ENCODE data around the gene TMEM88.
"Not testable (repeated sequence)": the region's sequence is repeated elsewhere in the genome, so short reads cannot be mapped to it uniquely, and the experiment has no call there.

TMEM88 gene

DNA sequence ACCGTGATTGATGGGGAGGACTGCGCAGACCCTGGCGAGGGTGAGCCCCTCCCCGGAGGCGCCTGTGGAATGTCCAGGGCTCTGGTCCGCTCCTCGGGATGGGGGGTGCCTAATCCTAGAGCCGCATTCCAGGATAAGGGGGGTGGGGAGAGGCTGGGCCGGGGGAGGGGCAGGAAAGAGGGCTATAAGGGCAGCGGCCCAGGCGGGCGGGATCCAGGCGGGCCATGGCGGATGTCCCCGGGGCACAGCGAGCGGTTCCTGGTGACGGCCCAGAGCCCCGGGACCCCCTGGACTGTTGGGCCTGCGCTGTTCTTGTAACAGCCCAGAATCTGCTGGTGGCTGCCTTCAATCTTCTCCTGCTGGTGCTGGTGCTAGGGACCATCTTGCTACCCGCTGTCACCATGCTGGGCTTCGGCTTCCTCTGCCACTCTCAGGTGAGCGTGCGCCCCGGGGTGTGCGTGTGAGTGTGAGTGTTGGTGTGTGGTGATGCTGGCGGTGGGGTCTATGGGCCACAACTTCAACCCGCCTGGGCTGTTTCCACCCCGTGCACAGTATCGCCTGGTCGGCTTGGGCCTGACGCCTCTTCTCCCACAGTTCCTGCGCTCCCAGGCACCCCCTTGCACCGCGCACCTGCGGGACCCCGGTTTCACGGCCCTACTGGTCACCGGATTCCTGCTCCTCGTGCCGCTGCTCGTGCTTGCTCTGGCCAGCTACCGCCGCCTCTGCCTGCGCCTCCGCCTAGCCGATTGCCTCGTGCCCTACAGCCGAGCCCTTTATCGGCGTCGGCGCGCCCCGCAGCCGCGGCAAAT is at the start of gene TMEM88:
Gene TMEM88 (plus strand): TSS at position 216 of the 809 bp plus-strand sequence. CDS start 9 bp downstream, at position 225.
- FAIRE-seq = no peak

DNA sequence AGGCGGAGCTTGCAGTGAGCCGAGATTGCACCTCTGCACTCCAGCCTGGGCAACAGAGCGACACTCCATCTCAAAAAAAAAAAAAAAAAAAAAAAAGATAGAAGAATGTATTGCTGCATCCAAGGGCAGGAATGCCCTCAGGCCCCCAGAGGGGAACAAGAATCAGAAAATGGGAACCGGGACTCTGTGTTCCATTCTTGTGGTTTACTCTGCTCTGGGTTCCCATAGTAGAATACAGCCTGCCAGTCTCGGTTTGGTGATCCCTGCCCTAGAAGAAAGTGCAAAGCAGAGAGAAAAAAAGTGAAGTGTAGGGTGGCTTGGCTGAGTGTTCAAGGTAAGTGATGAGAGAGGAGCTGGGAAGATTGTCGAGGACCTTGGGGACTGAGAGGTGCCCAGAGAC is 48.3 kb upstream of the TMEM88 start:
- FAIRE-seq = no peak

GRCh38 chr17:7807206-7807605 is 47.7 kb upstream of the TMEM88 start:
- FAIRE-seq = no peak

GRCh38 chr17:7809086-7809790 is 45.6 kb upstream of the TMEM88 start:
- FAIRE-seq = no peak

DNA sequence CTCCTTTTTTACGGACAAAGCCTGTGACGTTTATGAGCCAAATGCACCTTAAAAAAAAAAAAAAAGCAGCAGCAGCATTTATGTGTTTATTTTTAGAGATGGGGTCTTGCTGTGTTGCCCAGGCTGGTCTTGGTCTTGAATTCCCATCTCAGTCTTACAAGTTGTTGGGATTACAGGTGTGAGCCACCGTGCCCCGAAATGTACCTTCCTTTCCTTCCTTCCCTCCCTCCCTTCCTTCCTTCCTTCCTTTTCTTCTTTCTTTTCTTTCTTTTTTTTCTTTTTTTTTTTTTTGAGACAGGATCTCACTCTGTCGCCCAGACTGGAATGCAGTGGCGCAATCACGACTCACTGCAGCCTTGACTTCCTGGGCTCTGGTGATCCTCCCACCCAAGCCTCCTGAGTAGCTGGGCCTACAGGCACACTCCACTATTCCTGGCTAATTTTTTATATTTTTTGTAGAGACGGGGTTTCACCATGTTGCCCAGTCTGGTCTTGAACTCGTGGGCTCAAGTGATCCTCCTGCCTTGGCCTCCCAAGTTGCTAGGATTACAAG is 45.0 kb upstream of the TMEM88 start:
- FAIRE-seq = not testable (repeated sequence)

DNA sequence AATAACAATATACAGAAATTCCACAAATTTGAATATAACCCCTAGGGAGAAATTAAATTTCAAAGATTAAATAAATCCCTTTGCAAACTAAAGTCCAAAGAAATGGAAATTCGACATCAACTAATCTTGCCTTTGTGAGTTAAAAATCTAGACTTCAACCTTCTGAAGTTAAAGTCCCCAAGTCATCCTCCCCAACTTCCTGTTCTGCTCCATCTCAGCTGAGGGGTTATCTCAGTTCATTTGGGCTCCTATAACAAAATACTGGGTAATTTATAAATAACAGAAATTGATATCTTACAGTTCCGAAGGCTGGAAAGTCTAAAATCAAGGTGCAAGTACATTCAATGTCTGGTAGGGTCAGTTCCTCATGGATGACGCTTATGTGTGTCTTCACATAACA is 43.6 kb upstream of the TMEM88 start:
- FAIRE-seq = no peak

- FAIRE-seq = no peak
These were observed 39.9 kb upstream of the TMEM88 start for GRCh38 chr17:7814969-7815368.

GRCh38 chr17:7816926-7817642 is 37.8 kb upstream of the TMEM88 start:
- FAIRE-seq = no peak

DNA sequence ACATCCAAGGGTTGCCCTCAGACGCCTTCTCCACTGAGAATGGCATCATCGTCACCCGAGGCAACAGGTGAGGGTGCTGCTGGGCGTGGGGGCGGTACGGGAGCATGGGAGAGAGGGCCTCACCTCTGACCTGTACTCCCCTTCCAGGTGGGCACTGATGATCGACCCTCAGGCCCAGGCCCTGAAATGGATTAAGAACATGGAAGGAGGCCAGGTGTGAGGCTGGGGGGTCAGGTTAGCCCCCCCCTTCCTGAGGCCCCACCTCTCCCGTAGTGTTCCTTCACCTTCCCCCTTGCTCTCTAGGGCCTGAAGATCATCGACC is 37.3 kb upstream of the TMEM88 start:
- FAIRE-seq = no peak

- no peak for FAIRE-seq
These were observed 36.8 kb upstream of the TMEM88 start for GRCh38 chr17:7818026-7818425.

GRCh38 chr17:7818746-7819645 is 35.9 kb upstream of the TMEM88 start:
- FAIRE-seq = no peak

DNA sequence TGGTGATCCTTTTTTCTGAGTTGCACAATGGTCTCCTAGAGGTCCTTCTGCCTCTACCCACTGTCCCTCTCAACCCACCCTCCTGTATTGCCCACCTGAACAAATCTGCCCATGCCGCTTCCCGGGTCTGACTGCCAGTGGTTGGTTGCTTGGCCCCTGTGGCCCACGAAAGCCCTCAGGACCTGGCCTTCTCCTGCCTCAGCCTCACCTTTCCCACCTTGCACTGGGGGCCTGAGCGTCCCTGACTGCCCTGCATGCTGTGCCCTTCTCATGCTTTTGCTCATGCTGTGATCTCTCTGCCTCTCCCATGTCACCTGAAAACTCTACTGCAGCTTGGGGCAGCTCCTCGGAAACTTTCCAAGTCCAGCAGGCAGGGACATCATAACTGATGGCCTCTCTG is 34.6 kb upstream of the TMEM88 start:
- FAIRE-seq = no peak

DNA sequence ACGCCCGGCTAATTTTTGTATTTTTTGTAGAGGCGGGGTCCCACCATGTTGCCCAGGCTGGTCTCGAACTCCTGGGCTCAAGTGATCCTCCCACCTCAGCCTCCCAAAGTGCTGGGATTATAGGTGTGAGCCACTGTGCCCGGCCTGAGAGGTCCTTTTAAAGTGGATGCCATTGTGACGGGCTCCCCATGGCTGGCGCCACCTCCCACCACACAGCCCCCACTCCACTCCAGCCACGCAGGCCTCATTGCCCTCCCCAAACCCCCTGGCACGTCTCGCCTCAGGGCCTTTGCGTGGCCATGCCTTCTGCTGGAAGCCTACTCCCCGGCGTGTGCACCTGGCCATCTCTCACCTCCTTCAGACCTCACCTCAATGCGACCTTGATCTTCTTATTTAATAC is 32.7 kb upstream of the TMEM88 start:
- no peak for FAIRE-seq

GRCh38 chr17:7823581-7824001 is 31.3 kb upstream of the TMEM88 start:
- FAIRE-seq = no peak

GRCh38 chr17:7824021-7824924 is 30.6 kb upstream of the TMEM88 start:
- no peak for FAIRE-seq

DNA sequence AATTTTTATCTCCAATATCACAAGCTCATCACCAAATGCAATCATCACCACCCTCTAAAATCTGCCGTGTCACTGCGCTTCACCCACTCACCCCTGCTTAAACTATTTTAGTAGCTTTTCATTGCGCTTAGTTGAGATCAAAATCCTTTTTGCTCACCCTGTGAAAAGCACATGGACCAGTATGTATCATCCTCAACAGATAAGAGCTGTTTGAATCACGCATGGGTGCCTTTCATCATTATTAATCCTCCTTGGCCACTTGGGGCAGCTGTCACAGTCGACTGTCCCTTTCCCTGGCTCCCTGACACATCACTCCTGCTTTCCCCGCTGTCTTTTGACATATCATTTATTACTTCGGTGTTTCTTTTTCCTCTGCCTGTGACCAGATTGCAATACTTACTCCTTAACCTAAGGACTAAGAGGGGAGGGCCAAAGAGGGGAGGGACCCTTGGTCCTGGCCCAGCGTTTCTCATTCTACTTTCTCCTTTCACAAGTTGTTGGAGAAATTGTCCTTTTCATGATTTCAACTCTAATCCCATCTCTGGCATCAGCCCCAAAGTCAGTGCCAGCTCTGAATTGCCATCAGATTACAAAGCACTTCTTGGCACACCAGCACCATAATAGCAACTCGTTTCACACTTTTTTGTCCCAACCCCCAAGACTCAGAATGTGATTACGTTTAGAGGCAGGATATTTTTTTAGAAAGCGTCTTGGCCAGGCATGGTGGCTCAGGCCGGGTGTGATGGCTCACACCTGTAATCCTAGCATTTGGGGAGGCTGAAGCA is 29.5 kb upstream of the TMEM88 start:
- no peak for FAIRE-seq

- FAIRE-seq = no peak
These were observed 24.2 kb upstream of the TMEM88 start for GRCh38 chr17:7830616-7831015.

- no peak for FAIRE-seq
These were observed 23.6 kb upstream of the TMEM88 start for GRCh38 chr17:7831233-7831632.

DNA sequence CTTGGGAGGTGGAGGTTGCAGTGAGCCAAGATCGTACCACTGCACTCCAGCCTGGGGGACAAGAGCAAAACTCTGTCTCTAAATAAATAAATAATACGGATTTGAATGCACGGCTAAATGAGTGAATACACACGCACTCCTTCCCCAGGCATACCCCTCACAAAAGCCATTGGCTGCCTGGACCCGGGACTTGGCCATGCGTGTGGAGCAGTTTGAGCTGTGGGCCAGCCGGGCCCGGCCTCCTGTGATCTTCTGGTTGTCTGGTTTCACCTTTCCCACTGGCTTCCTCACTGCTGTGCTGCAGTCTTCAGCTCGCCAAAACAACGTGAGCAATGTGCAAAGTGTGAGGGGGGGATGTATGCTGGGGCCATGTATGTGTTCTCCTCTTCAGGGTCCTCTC is 22.4 kb upstream of the TMEM88 start:
- no peak for FAIRE-seq

DNA sequence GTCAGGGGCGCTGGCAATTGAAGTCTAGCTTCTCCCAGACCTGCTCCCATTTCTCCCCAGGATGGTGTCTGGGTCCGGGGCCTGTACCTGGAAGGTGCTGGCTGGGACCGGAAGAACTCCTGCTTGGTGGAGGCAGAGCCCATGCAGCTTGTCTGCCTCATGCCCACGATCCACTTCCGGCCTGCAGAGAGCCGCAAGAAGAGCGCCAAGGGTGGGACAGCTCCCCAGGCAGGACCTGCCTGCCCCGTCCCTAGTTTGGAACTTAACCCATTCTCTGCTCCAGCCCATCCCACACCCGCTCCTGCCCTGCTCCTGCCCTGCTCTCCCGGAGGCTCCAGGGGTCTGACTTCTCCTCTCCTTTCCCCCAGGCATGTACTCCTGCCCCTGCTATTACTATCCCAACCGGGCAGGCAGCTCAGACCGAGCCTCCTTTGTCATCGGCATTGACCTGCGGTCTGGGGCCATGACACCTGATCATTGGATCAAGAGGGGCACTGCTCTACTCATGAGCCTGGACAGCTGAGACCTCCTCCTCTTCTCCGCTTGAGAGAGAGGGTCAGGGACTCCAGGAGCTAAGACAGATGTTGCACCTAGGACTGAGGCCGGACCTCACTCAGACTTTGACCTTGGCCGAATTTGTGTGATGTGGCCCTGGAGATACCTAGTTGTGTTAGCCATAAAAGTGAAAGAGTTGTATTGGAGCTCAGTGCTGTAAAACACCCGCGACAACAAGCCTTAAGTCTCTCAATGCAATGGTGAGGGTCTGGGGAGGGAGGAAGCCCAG is 21.7 kb upstream of the TMEM88 start:
- no peak for FAIRE-seq
